ENCODE data around the gene NUP153.
"Not testable (repeated sequence)": the region's sequence is repeated elsewhere in the genome, so short reads cannot be mapped to it uniquely, and the experiment has no call there.

NUP153 gene

DNA sequence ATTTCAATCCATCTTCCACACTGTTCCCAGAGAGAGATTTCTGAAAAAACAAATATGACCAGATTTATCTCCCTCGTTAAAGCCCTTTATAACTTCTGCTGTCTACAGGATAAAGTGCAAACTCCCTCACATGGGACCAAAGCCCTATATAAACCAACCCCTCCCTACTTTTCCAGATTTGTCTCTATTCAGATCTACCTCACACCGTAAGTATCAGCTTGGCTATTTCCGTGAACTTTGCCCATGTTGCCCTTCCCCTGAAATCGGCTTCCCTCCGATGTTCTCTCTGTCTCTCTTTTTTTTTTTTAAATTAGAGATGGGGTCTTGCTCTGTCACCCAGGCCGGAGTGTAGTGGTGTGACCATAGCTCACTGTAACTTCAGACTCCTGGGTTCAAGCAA is 118.7 kb downstream of the NUP153 start:
- no peaks in the 10 kb centered on the region for H3K27me3 ChIP-seq (ENCODE audit: insufficient read depth, poor library complexity, severe bottlenecking)
- TF ChIP-seq GABPA (IDR thresholded peaks at IDR 0.05; ENCODE audit: low read depth) (no peak), SPI1 (IDR thresholded peaks at IDR 0.05; ENCODE audit: borderline replicate concordance, low read depth) (no peak), POLR2AphosphoS5 (IDR thresholded peaks at IDR 0.05; ENCODE audit: low read depth) (no peak)
- TF ChIP-seq, protein P1, sequence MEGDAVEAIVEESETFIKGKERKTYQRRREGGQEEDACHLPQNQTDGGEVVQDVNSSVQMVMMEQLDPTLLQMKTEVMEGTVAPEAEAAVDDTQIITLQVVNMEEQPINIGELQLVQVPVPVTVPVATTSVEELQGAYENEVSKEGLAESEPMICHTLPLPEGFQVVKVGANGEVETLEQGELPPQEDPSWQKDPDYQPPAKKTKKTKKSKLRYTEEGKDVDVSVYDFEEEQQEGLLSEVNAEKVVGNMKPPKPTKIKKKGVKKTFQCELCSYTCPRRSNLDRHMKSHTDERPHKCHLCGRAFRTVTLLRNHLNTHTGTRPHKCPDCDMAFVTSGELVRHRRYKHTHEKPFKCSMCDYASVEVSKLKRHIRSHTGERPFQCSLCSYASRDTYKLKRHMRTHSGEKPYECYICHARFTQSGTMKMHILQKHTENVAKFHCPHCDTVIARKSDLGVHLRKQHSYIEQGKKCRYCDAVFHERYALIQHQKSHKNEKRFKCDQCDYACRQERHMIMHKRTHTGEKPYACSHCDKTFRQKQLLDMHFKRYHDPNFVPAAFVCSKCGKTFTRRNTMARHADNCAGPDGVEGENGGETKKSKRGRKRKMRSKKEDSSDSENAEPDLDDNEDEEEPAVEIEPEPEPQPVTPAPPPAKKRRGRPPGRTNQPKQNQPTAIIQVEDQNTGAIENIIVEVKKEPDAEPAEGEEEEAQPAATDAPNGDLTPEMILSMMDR (IDR thresholded peaks at IDR 0.05; ENCODE audit: insufficient read depth, low read length) = no peak
- TF ChIP-seq, protein P2, sequence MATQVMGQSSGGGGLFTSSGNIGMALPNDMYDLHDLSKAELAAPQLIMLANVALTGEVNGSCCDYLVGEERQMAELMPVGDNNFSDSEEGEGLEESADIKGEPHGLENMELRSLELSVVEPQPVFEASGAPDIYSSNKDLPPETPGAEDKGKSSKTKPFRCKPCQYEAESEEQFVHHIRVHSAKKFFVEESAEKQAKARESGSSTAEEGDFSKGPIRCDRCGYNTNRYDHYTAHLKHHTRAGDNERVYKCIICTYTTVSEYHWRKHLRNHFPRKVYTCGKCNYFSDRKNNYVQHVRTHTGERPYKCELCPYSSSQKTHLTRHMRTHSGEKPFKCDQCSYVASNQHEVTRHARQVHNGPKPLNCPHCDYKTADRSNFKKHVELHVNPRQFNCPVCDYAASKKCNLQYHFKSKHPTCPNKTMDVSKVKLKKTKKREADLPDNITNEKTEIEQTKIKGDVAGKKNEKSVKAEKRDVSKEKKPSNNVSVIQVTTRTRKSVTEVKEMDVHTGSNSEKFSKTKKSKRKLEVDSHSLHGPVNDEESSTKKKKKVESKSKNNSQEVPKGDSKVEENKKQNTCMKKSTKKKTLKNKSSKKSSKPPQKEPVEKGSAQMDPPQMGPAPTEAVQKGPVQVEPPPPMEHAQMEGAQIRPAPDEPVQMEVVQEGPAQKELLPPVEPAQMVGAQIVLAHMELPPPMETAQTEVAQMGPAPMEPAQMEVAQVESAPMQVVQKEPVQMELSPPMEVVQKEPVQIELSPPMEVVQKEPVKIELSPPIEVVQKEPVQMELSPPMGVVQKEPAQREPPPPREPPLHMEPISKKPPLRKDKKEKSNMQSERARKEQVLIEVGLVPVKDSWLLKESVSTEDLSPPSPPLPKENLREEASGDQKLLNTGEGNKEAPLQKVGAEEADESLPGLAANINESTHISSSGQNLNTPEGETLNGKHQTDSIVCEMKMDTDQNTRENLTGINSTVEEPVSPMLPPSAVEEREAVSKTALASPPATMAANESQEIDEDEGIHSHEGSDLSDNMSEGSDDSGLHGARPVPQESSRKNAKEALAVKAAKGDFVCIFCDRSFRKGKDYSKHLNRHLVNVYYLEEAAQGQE (IDR thresholded peaks at IDR 0.05; ENCODE audit: insufficient replicate concordance, low read depth) = no peak
- no peak for DNase-seq (ENCODE audit: low read depth in 1 of 2, low spot score in 1 of 2)
- no peak overlapping the region for H3K27ac ChIP-seq (replicated peaks)
- H3K4me3 ChIP-seq (replicated peaks; ENCODE audit: insufficient read depth, low read length) = no peak overlapping the region

DNA sequence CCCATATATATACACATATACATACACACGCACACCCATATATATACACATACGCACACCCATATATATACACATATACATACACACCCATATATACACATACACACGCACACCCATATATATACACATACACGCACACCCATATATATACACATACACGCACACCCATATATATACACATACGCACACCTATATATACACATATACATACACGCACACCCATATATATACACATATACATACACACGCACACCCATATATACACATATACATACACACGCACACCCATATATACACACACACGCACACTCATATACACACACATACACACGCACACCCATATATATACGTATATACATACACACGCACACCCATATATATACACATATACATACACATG is 120.1 kb downstream of the NUP153 start:
- H3K27me3 ChIP-seq (ENCODE audit: insufficient read depth, poor library complexity, severe bottlenecking); H3K27ac ChIP-seq (replicated peaks); H3K4me3 ChIP-seq (replicated peaks; ENCODE audit: insufficient read depth, low read length); DNase-seq (ENCODE audit: low read depth in 1 of 2, low spot score in 1 of 2): not testable (repeated sequence)

DNA sequence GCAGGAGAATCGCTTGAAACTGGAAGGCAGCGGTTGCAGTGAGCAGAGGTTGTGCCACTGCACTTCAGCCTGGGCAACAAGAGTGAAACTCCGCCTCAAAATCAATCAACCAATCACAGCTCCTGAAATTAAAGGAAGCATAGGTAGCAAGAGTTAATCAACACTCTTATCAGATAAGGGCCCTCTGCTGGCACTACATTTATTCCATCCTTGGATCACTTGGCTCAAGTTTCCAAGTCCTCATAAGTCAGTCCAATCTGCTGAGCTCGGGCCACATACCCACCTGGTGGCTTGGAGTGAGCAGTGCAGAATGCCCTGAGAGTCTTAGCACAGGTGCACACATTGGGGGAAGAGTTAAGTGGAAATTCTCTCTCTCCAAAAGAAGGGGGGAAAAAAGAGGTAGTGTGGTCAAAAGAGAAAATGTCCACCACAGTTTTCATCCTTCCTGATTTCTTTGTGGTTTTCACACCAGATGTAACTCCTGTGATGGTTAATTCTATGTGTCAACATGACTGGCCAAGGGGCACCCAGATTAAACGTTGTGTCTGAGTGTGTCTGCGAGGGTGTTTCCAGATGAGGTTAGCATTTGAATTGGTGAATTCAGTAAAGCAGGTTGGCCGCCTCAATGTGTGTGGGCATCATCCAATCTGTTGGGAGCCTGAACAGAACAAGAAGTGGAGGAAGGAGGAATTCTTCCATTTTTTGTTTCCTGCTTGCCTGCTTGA is 120.8 kb downstream of the NUP153 start:
- no peak overlapping the region for H3K27ac ChIP-seq (replicated peaks)
- peak in 1 of 2 experiments; percentile 21 for DNase-seq (ENCODE audit: low read depth in 1 of 2, low spot score in 1 of 2)
- no peak overlapping the region for H3K4me3 ChIP-seq (replicated peaks; ENCODE audit: insufficient read depth, low read length)
- no peaks in the 10 kb centered on the region for H3K27me3 ChIP-seq (ENCODE audit: insufficient read depth, poor library complexity, severe bottlenecking)
- no peak for TF ChIP-seq GABPA (IDR thresholded peaks at IDR 0.05; ENCODE audit: low read depth)
- TF ChIP-seq POLR2AphosphoS5 (IDR thresholded peaks at IDR 0.05; ENCODE audit: low read depth) = no peak
- TF ChIP-seq SPI1 (IDR thresholded peaks at IDR 0.05; ENCODE audit: borderline replicate concordance, low read depth) = peak; percentile 31; the same call in 1 of the 2 replicates

DNA sequence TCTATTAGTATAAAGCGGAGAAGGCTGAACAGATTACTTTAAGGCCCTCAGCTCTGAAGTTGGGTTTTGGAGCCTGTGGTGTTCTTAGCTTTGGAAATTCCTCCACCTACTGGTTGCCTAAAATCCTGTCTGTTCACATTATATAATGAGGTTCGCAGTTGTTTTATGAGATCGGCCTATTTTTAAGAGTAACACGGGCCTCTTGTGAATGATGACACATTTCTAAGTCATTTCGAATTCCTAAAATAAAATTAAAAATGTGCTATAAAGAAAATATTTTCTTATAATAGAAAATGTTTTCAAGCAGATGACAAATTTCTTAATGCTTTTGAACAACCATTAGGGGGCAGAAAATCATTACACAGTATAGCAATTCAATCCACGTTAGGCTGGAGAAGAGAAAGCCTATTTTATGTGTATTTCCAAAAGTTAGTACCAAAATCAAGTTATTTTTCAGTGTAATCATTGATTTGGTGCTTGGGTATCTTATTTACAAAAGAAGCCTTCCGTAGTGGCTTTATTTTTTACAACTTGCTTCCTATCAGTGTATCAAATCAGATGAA is 122.4 kb downstream of the NUP153 start:
- Histone ChIP-seq H3K4me3 (replicated peaks; ENCODE audit: insufficient read depth, low read length) (no peak overlapping the region), H3K27ac (replicated peaks) (no peak overlapping the region), H3K27me3 (ENCODE audit: insufficient read depth, poor library complexity, severe bottlenecking) (no peaks in the 10 kb centered on the region)
- DNase-seq (ENCODE audit: low read depth in 1 of 2, low spot score in 1 of 2) = peak in 1 of 2 experiments; percentile 22
- TF ChIP-seq, protein P2 (IDR thresholded peaks at IDR 0.05; ENCODE audit: insufficient replicate concordance, low read depth) = no peak
- TF ChIP-seq, protein P1 (IDR thresholded peaks at IDR 0.05; ENCODE audit: insufficient read depth, low read length) = peak; percentile 2
- no peak for TF ChIP-seq GABPA (IDR thresholded peaks at IDR 0.05; ENCODE audit: low read depth)

DNA sequence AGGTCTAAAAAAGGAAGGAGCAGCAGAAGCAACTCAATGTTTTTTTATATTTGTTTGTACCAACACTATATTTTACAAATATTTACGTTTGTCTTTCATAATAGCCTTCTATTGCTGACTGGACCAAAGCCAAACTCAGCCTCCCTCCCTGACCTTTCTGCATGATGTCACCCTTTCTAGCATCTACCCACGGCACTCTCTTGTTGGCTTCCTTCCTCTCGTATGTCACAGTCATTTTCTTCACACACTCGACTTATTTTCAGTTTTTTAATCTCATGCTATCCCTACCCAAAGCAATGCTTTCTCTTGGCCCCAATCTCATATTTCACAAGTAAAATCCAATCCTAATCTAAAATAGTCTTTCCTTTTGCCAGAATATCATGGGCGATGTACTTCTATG is 122.9 kb downstream of the NUP153 start:
- Histone ChIP-seq H3K4me3 (replicated peaks; ENCODE audit: insufficient read depth, low read length) (no peak overlapping the region), H3K27me3 (ENCODE audit: insufficient read depth, poor library complexity, severe bottlenecking) (no peaks in the 10 kb centered on the region), H3K27ac (replicated peaks) (no peak overlapping the region)
- TF ChIP-seq GABPA (IDR thresholded peaks at IDR 0.05; ENCODE audit: low read depth) = no peak
- TF ChIP-seq, protein P2 (IDR thresholded peaks at IDR 0.05; ENCODE audit: insufficient replicate concordance, low read depth) = no peak
- no peak for TF ChIP-seq POLR2AphosphoS5 (IDR thresholded peaks at IDR 0.05; ENCODE audit: low read depth)
- TF ChIP-seq, protein P1 (IDR thresholded peaks at IDR 0.05; ENCODE audit: insufficient read depth, low read length) = no peak
- no peak for TF ChIP-seq SPI1 (IDR thresholded peaks at IDR 0.05; ENCODE audit: borderline replicate concordance, low read depth)
- DNase-seq (ENCODE audit: low read depth in 1 of 2, low spot score in 1 of 2) = no peak
